ENCODE measurements around the gene SH3D19.

Gene SH3D19

GRCh38 chr4:151217326-151217725, 108.1 kb downstream of the SH3D19 start:
- H3K9me3 ChIP-seq (ENCODE audit: insufficient read depth, low read length) = no peaks in the 10 kb centered on the region
- no peaks in the 10 kb centered on the region for H4K20me1 ChIP-seq (ENCODE audit: low read depth, low read length)
- H3F3A ChIP-seq (ENCODE audit: insufficient read depth) = no peaks in the 10 kb centered on the region
- no peaks in the 10 kb centered on the region for H3K27me3 ChIP-seq (ENCODE audit: low read length)
- H3K4me2 ChIP-seq (ENCODE audit: low read depth, low read length, poor library complexity, severe bottlenecking) = no peak overlapping the region
- no peak overlapping the region for H2AFZ ChIP-seq (ENCODE audit: low read depth, low read length, severe bottlenecking)
- no peaks in the 10 kb centered on the region for H3K36me3 ChIP-seq (ENCODE audit: low read length)
- H3K9ac ChIP-seq (ENCODE audit: low read length) = no peak overlapping the region
- no peak for TF ChIP-seq CTCF (IDR thresholded peaks at IDR 0.05; ENCODE audit: insufficient read depth, low read length, poor library complexity, severe bottlenecking)
- no peak for TF ChIP-seq EZH2phosphoT487 (conservative IDR thresholded peaks at IDR 0.05; ENCODE audit: low read length)
- no peak overlapping the region for H3K27ac ChIP-seq (ENCODE audit: low read depth, low read length)
- H3K79me2 ChIP-seq (ENCODE audit: insufficient read depth, low read length) = no peaks in the 10 kb centered on the region
- no peak overlapping the region for H3K4me3 ChIP-seq (ENCODE audit: insufficient read depth, low read length, poor library complexity, severe bottlenecking)
- no peaks in the 10 kb centered on the region for H3K9me2 ChIP-seq (replicated peaks; ENCODE audit: insufficient read depth, low read length)

DNA sequence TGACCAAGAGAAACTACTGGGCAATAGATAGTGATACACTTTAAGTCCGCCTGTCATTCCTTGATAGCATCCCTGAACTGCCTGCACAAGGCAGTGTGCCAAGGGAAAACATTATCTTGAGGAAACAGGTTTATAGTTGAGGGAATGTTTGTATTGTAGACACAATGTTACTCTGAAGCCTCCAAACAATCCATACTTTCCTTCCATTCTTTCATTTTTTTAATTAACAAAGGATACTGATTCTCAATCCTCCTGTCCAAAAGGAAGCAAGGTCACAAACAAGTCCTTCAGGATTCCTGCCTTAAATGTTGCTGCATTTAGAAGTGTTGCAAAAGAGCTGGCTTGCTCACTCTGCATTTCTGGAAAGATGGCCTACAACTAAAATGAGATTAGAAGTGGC, 110.1 kb downstream of the SH3D19 start:
- Histone ChIP-seq H3K9ac (ENCODE audit: low read length) (no peak overlapping the region), H3K27me3 (ENCODE audit: low read length) (no peaks in the 10 kb centered on the region), H3K9me2 (replicated peaks; ENCODE audit: insufficient read depth, low read length) (no peaks in the 10 kb centered on the region), H3K27ac (ENCODE audit: low read depth, low read length) (no peak overlapping the region), H4K20me1 (ENCODE audit: low read depth, low read length) (no peaks in the 10 kb centered on the region), H3K4me2 (ENCODE audit: low read depth, low read length, poor library complexity, severe bottlenecking) (no peak overlapping the region), H3K4me3 (ENCODE audit: insufficient read depth, low read length, poor library complexity, severe bottlenecking) (no peak overlapping the region), H2AFZ (ENCODE audit: low read depth, low read length, severe bottlenecking) (no peak overlapping the region), H3K9me3 (ENCODE audit: insufficient read depth, low read length) (no peaks in the 10 kb centered on the region), H3K79me2 (ENCODE audit: insufficient read depth, low read length) (no peaks in the 10 kb centered on the region), H3K36me3 (ENCODE audit: low read length) (no peaks in the 10 kb centered on the region), H3F3A (ENCODE audit: insufficient read depth) (no peaks in the 10 kb centered on the region)
- TF ChIP-seq CTCF (IDR thresholded peaks at IDR 0.05; ENCODE audit: insufficient read depth, low read length, poor library complexity, severe bottlenecking) (no peak), EZH2phosphoT487 (conservative IDR thresholded peaks at IDR 0.05; ENCODE audit: low read length) (no peak)

- Histone ChIP-seq H4K20me1 (ENCODE audit: low read depth, low read length) (no peaks in the 10 kb centered on the region), H3K79me2 (ENCODE audit: insufficient read depth, low read length) (no peaks in the 10 kb centered on the region)
Measured at GRCh38 chr4:151207868-151208267, 117.5 kb downstream of the SH3D19 start.

More at GRCh38 chr4:151207868-151208267, 117.5 kb downstream of the SH3D19 start:
- Histone ChIP-seq H3K4me2 (ENCODE audit: low read depth, low read length, poor library complexity, severe bottlenecking) (no peak overlapping the region), H3K9me2 (replicated peaks; ENCODE audit: insufficient read depth, low read length) (no peaks in the 10 kb centered on the region), H3K9me3 (ENCODE audit: insufficient read depth, low read length) (no peaks in the 10 kb centered on the region), H3K36me3 (ENCODE audit: low read length) (no peaks in the 10 kb centered on the region), H3K27me3 (ENCODE audit: low read length) (no peaks in the 10 kb centered on the region), H3F3A (ENCODE audit: insufficient read depth) (no peaks in the 10 kb centered on the region), H3K4me3 (ENCODE audit: insufficient read depth, low read length, poor library complexity, severe bottlenecking) (no peak overlapping the region), H3K9ac (ENCODE audit: low read length) (no peak overlapping the region), H3K27ac (ENCODE audit: low read depth, low read length) (no peak overlapping the region), H2AFZ (ENCODE audit: low read depth, low read length, severe bottlenecking) (no peak overlapping the region)
- no peak for TF ChIP-seq CTCF (IDR thresholded peaks at IDR 0.05; ENCODE audit: insufficient read depth, low read length, poor library complexity, severe bottlenecking)
- no peak for TF ChIP-seq EZH2phosphoT487 (conservative IDR thresholded peaks at IDR 0.05; ENCODE audit: low read length)
